DMS153 (cell line): Measurements from ENCODE around the gene PLK5.
"Not testable (repeated sequence)": the region's sequence is repeated elsewhere in the genome, so short reads cannot be mapped to it uniquely, and the experiment has no call there.

Experiments
- DNase-seq: peaks from one replicate; lab custom pipeline; 2025; lab: John Stamatoyannopoulos, UW

PLK5 gene, protein sequence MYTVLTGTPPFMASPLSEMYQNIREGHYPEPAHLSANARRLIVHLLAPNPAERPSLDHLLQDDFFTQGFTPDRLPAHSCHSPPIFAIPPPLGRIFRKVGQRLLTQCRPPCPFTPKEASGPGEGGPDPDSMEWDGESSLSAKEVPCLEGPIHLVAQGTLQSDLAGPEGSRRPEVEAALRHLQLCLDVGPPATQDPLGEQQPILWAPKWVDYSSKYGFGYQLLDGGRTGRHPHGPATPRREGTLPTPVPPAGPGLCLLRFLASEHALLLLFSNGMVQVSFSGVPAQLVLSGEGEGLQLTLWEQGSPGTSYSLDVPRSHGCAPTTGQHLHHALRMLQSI

DNA sequence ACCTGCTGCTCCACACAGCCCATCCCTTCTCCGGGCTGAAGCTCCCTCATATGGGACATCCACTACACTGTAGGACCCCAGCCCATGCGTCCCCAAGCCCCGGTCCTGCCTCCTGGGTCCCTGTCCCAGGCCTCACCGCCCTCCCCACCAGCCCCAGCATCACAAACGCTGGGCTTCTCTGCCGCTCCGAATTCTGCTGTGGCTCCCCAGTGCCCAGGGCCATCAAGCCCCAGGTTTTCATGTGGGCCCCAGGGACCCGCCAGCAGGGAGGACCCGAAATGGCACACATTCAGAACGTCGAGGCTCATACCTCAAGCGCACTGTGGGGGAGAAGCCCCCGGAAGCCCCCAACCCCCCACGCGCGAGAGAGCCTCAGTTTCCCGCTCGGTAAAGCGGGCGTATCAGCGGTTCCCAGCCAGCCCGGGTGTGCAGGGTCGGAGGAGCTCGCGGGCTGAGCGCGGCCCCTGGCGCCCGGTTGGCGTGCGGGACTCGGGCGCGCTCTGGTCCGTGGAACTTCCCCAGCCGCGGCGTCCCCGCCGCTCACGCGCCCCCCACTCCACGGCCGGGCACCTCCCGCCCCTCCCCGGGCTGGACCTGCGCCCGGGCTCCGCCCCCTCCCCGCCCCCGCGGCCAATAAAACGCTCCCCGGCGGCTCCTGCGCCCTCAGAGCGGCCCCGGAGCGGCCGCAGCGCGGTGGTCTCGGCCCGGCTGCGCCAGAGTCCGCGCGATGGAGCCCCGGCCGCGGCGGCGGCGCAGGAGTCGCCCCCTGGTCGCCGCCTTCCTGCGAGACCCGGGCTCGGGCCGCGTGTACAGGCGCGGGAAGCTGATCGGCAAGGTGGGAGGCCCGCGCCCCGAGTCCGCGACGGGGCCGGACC, at the start of gene PLK5:
Gene PLK5 (plus strand): TSS at position 666 of the 875 bp plus-strand sequence. CDS start 2,920 bp downstream, outside the sequence.
- DNase-seq: no peak

- DNase-seq: no peak
These were observed 49.0 kb upstream of the PLK5 start for GRCh38 chr19:1474765-1475351.

- no peak for DNase-seq
These were observed 48.0 kb upstream of the PLK5 start for GRCh38 chr19:1475751-1476437.

GRCh38 chr19:1477056-1477455, 46.8 kb upstream of the PLK5 start:
- not testable (repeated sequence) for DNase-seq

DNA sequence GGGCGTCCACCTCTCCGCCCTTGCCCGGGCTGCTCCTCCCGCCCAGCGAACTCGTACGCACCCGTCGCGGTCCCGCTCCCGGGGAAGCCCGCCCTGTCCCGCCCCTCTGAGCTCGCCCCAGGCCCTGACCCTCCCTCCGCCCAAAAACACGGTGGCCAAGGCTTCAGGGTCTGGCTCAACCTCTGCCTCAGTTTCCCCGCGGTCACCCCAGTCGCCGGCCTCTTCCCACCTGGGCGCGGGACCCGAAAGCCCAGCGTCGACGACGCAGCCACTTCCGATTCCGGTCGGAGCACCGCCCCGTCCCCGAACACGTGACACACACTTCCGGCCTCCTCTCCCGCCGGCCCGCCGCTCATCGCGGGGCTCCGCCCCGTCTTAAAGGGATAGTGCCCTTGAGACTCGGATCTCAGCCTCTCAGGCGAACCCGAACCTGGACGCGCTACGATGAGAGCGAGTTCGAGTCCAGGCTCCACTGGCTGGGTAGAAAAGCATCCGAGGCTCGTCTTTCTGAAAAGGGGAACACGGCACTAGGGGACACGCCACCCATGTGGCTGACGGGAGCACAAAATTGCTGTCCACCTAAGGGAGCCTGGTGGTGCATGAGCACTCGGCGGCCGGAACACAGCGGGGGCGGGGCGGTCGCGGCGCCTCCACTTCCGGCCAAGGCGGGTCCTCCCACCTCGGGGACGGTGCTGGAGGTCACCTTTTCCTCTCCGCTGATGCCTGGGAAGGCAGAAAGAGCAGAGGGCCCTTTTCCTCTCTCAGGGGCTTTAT, 44.8 kb upstream of the PLK5 start, which contains the start of gene C19orf25:
Gene C19orf25 (minus strand): TSS at position 282 of the 774 bp plus-strand sequence. CDS start 312 bp downstream, outside the sequence.
- DNase-seq: peak; percentile 72

GRCh38 chr19:1481224-1481892, 42.5 kb upstream of the PLK5 start:
- no peak for DNase-seq

DNA sequence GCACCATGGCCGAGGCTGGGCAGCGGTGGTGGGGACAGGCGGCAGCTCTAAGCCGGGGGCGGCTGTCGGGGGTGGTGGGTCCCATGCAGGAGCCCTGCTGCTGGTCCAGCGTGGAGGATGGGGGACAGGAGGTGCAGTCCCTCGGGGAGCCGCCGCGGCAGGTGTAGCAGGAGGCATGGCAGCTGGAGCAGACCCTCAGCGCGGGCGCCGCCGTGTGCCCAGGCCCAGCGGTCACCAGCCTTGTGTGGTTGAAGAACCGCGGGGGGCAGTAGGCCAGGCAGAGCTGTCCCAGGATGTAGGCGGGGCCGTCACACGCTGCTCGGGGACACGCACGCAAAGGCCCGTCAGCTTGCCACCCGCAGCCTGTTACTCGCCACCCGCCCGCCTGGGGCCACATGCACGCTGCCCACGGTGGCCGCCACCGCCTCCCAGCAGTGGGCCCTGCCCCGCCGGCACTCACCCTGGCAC, 42.0 kb upstream of the PLK5 start:
- no peak for DNase-seq

DNA sequence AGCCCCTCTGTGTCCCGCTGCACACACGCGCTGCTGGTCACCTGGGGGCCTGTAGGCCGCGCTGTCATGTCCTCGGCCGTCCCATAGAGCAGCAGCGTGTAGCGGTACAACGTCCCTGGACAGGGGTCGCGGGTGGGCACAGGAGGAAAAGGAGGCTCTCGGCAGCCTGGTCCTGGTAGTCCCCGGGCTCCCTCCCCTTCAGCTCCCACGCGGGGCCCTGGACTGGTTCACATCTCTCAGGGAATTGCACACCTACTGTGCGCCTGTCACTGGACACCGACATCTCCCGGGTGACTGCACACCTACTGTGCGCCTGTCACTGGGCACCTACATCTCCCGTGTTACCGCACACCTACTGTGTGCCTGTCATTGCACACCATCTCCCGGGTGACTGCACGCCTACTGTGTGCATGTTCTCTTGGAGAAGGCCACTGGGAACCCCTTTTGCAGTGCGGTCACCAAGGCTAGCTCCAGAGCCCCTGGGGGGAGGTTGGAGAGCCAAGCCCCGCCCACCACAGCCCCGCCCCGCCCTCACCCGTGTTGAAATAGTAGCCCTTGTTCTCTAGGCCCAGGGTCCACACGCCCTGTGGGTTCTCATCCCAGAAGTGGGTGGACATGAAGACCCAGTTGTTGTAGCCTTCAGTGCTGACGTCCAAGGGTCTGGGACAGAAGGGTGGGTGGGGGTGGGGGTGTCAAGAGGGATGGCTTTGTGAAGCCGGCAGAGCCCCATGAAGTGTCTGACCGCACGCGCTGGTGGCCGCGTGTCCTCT, 41.3 kb upstream of the PLK5 start:
- DNase-seq: no peak

GRCh38 chr19:1483131-1483978, 40.5 kb upstream of the PLK5 start:
- DNase-seq: no peak

- no peak for DNase-seq
These were observed 39.9 kb upstream of the PLK5 start for GRCh38 chr19:1483979-1484428.

- no peak for DNase-seq
These were observed 36.9 kb upstream of the PLK5 start for GRCh38 chr19:1486720-1487575.

DNA sequence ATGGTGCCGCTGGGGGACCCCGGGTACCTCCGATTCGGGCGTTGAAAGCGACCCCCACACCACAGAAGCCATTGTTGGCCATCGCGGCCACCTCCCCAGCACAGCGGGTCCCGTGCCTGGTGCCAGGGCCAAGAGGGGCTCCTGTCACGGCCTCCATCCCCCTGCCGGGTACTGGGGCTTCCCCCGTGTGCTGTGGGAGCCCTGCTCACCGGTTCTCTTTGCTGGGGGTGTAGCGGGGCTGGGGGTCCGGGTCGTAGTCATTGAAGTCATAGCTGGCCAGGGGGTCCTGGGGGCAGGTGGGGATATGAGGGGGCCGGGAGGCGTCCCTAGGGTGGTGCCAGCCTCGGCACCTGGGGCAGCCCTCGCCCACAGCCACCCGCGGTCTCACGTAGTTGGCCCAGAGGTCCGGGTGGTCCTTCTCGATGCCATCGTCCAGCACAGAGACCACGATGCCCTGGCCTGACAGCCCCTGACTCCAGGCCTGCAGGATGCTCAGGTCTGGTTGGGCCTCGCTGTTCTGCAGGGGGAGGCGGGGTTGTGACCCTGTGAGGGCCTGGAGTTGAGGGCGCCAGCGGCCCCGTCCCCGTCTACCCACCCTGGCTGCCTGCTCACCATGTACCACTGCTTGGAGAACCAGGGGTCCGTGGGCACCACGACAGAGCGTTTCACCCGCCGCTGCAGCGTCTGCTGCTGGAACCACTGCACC, 36.1 kb upstream of the PLK5 start:
- DNase-seq: no peak

- DNase-seq: no peak
These were observed 35.6 kb upstream of the PLK5 start for GRCh38 chr19:1488282-1488601.

- no peak for DNase-seq
These were observed 34.2 kb upstream of the PLK5 start for GRCh38 chr19:1489463-1490310.

DNA sequence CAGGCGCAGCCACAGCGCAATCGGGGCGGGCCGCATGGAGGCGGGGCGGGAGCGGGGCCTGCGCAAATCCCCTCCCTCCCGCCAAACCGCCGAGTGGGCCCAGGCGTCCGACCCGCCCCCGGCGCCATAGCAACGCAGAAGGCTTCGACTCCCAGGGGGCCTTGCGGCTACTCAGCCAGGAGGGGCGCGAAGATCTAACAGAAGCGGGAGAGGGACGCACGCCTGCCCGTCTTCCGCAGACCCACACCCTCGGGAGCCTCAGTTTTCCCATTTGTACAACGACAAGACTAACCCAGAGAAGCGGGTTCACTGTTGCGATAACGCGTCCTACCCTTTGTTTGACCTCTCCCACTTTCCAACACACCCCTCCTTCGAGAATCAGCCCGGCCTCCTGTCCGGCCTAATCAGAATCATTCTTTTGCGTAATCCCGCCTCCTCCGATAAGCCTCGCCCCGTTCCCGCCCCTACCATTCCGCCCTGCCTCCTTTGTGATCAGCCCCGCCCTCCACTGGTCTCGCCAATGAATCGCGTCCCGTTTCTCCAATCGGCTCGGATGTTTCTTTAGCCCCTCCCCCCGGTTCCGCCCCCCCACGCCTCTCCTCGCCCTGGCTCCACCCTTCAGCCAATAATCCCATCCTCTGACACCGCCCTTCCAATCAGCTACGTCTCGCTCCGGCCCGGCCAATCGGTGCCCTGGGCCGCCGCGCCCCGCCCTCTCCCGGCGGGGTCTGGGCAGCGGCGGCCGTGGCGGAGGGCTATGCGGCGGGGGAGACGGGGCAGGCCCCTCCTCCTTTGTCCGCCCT, 33.4 kb upstream of the PLK5 start, which contains the start of gene PCSK4:
Gene PCSK4 (minus strand): TSS at position 40 of the 803 bp plus-strand sequence. CDS start 4 bp downstream, at position 36.
- DNase-seq: peak; percentile 88
